Neural crest cell (in vitro differentiated cells): ENCODE data around the gene CNOT6. TPM values are rescaled to one million over a fixed set of nuclear protein-coding genes. Genes with fewer than 3 reads are reported as not detected.
"Not testable (repeated sequence)": the region's sequence is repeated elsewhere in the genome, so short reads cannot be mapped to it uniquely, and the experiment has no call there.

Source experiments
- DNase-seq: peaks from one replicate; pipeline ENCODE4 v3.0.0; 2021; ENCODE audit warnings: low read depth, mixed read lengths, low spot score
- H3K27ac Mint-ChIP-seq: one replicate; pipeline ENCODE4 v1.8.0; 2021; ENCODE audit warnings: mild to moderate bottlenecking, mixed read lengths; ENCODE audit not compliant: unreplicated experiment
- H3K27me3 Mint-ChIP-seq: 2 replicates; pipeline ENCODE4 v1.8.0; 2021; ENCODE audit warnings: low read depth, mild to moderate bottlenecking, mixed read lengths
- H3K36me3 Mint-ChIP-seq: 2 replicates; pipeline ENCODE4 v1.8.0; 2021; ENCODE audit warnings: low read depth, mild to moderate bottlenecking, mixed read lengths
- H3K4me1 Mint-ChIP-seq: 2 replicates; pipeline ENCODE4 v1.8.0; 2021; ENCODE audit warnings: mixed read lengths
- H3K4me3 Mint-ChIP-seq: one replicate; pipeline ENCODE4 v1.8.0; 2021; ENCODE audit warnings: mild to moderate bottlenecking, mixed read lengths
- H3K9me3 Mint-ChIP-seq: 2 replicates; pipeline ENCODE4 v1.8.0; 2021; ENCODE audit warnings: mixed read lengths
- CTCF ChIP-seq: fragments of 200-600 bp; sonication (generic); conservative IDR thresholded peaks from 2 replicates; pipeline ENCODE4 v1.5.0; 2021; ENCODE audit warnings: antibody characterized with exemption, mild to moderate bottlenecking
- total RNA-seq: library from RNA; stranded (reverse); gene quantifications from 2 replicates; pipeline ENCODE4 v1.2.1, GENCODE V29; 2021

The CNOT6 gene
- total RNA-seq, 1 donor from 2014 or later, result 75.7 TPM

GRCh38 chr5:180460834-180461233 lies 33.3 kb upstream of the CNOT6 start:
- Mint-ChIP-seq H3K27me3 (no peaks in the 10 kb centered on the region), H3K4me1 (no peaks in the 10 kb centered on the region), H3K4me3 (no peak overlapping the region), H3K27ac (no peak overlapping the region), H3K36me3 (no peaks in the 10 kb centered on the region), H3K9me3 (peaks cover 6% of the 10 kb centered on the region)
- no peak for TF ChIP-seq CTCF
- DNase-seq, result no peak

GRCh38 chr5:180461303-180461702 lies 32.9 kb upstream of the CNOT6 start:
- H3K27me3 Mint-ChIP-seq, result no peaks in the 10 kb centered on the region
- no peaks in the 10 kb centered on the region for H3K4me1 Mint-ChIP-seq
- H3K36me3 Mint-ChIP-seq, result no peaks in the 10 kb centered on the region
- TF ChIP-seq CTCF, result no peak
- DNase-seq, result no peak
- H3K27ac Mint-ChIP-seq, result no peak overlapping the region
- H3K9me3 Mint-ChIP-seq, result peaks cover 6% of the 10 kb centered on the region
- no peak overlapping the region for H3K4me3 Mint-ChIP-seq

GRCh38 chr5:180463216-180463900 lies 30.8 kb upstream of the CNOT6 start:
- H3K27me3 Mint-ChIP-seq, result no peaks in the 10 kb centered on the region
- no peaks in the 10 kb centered on the region for H3K4me1 Mint-ChIP-seq
- H3K4me3 Mint-ChIP-seq, result no peak overlapping the region
- H3K36me3 Mint-ChIP-seq, result no peaks in the 10 kb centered on the region
- peaks cover 5% of the 10 kb centered on the region for H3K9me3 Mint-ChIP-seq
- no peak for DNase-seq
- no peak overlapping the region for H3K27ac Mint-ChIP-seq
- no peak for TF ChIP-seq CTCF

DNA sequence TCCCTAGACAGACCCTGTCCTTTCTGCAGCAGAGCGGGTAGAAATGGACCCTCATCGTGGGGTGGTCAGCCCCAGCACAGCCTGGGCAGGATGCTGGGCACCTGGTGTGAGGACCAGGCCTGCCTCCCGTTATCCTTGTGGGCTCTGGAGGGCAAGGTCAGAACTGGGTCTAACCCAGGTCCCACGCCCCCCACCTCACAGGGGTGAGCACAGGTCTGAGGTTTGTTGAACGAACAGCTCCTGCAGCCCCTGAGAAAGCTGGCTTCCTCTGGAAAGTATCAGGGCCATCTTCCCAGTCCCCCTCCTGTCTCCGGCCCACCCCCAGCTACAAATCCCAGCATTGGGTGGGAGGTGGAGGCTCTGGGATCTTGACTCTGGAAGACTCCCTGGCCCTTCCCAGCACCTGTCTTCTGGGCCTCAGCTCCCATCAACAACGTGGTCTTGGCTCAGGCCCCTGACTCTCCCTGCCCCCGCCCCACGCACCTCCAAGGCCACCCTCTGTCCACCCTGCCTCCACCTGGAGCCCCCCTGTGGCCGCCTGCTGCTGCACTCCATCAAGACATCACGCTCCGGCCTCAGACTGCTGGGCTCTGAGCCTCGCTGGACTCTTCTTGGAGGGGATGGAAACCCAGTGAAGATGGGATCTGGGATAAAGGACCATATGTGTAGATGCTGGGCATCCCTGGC lies 30.1 kb upstream of the CNOT6 start:
- H3K36me3 Mint-ChIP-seq, result no peaks in the 10 kb centered on the region
- no peak overlapping the region for H3K4me3 Mint-ChIP-seq
- DNase-seq, result no peak
- H3K9me3 Mint-ChIP-seq, result peaks cover 2% of the 10 kb centered on the region
- H3K4me1 Mint-ChIP-seq, result no peaks in the 10 kb centered on the region
- no peaks in the 10 kb centered on the region for H3K27me3 Mint-ChIP-seq
- no peak for TF ChIP-seq CTCF
- H3K27ac Mint-ChIP-seq, result no peak overlapping the region

DNA sequence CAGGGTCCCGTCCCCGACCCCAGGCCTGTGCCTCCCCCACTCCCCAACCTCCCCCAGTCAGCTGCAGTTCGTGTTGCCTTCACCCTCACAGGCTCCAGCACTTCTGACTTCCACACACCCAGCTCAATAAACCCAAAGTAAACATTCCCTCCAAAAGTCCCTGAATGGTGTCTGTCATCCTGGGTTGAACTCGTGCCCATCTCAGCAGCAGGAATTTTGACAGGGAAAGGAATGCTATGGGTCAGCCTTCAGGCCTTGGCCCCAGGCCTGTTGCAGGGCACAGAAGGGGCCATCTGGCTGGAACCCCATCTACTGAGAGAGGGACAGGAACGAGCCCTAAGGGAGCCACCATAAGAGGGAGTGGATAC lies 29.6 kb upstream of the CNOT6 start:
- H3K36me3 Mint-ChIP-seq, result no peaks in the 10 kb centered on the region
- no peaks in the 10 kb centered on the region for H3K4me1 Mint-ChIP-seq
- DNase-seq, result no peak
- no peak for TF ChIP-seq CTCF
- no peak overlapping the region for H3K27ac Mint-ChIP-seq
- H3K27me3 Mint-ChIP-seq, result no peaks in the 10 kb centered on the region
- no peak overlapping the region for H3K4me3 Mint-ChIP-seq
- H3K9me3 Mint-ChIP-seq, result peaks cover 1% of the 10 kb centered on the region

DNA sequence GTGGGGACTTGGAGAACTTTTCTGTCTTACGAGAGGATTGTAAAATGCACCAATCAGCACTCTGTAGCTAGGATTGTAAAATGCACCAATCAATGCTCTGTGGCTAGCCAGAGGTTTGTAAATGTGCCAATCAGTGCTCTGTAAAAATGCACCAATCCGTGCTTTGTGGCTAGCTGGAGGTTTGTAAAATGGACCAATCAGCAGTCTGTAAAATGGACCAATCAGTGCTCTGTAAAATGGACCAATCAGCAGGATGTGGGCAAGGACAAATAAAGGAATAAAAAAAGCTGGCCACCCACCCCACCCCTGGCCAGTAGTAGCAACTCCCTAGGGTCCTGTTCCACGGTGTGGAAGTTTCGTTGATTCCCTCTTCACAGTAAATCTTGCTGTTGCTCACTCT lies 29.1 kb upstream of the CNOT6 start:
- H3K4me3 Mint-ChIP-seq, result not testable (repeated sequence)

More for the DNA sequence above, 29.1 kb upstream of the CNOT6 start:
- H3K36me3 Mint-ChIP-seq, H3K4me1 Mint-ChIP-seq, H3K9me3 Mint-ChIP-seq, H3K27ac Mint-ChIP-seq, H3K27me3 Mint-ChIP-seq, DNase-seq: not testable (repeated sequence)
